ENCODE results near the gene NFIX. TPM values are rescaled to one million over a fixed set of nuclear protein-coding genes. Genes with fewer than 3 reads are reported as not detected.

NFIX gene
- total and polyA plus RNA-seq, 2 donors (not counting 3 experiments of a cell fraction or from before 2014, with no cell fraction given): 9.8 to 37.7 TPM

GRCh38 chr19:13072188-13072908, 77.1 kb downstream of the NFIX start:
- no TSS peak for BruUV-seq (replicated peaks)
- no peaks in the 10 kb centered on the region for H3K9me3 ChIP-seq (replicated peaks; ENCODE audit: control insufficient read depth, insufficient read depth, low read length)
- DNase-seq (ENCODE audit: low read depth, low spot score): no peak
- H3K4me1 ChIP-seq (ENCODE audit: control insufficient read depth, extremely low read depth, insufficient read depth, low read length): no peaks in the 10 kb centered on the region
- ChIA-PET CTCF (interaction anchor here (0.6 to 2.2 kb wide), 4 partner anchors 11 to 111 kb away, joined by 3 to 9 read pairs (median 6); no protein-coding TSS in a partner anchor), POLR2A (no interaction called here)
- H3K4me2 ChIP-seq (ENCODE audit: insufficient read depth, low read length): no peak overlapping the region
- no peak for FAIRE-seq
- H3K27ac ChIP-seq (ENCODE audit: insufficient read depth, low read depth, low read length): no peak overlapping the region
- no peaks in the 10 kb centered on the region for H3K27me3 ChIP-seq (ENCODE audit: control insufficient read depth in 2 of 2, insufficient read depth in 2 of 2, low read length in 2 of 2)
- intact Hi-C loops (cut with micrococcal nuclease) (no loop called here), dilution Hi-C loops (cut with MboI; ENCODE audit: extremely low pct_ligation_motif_present, low sequenced_read_pairs) (no loop called here)
- H3K9me1 ChIP-seq (replicated peaks; ENCODE audit: control insufficient read depth, extremely low read depth, insufficient read depth, low read length): no peaks in the 10 kb centered on the region
- H3K4me3 ChIP-seq (replicated peaks in 1 of 3; ENCODE audit: insufficient read depth in 1 of 3, low read depth in 1 of 3, low read length in 3 of 3): no peak overlapping the region
- H3K36me3 ChIP-seq (ENCODE audit: control insufficient read depth in 2 of 2, extremely low read depth in 1 of 2, insufficient read depth in 2 of 2, low read length in 2 of 2): peaks cover 0 to 8% of the 10 kb centered on the region in 2 experiments
- H4K20me1 ChIP-seq (replicated peaks; ENCODE audit: control insufficient read depth, extremely low read depth, insufficient read depth, low read length): no peaks in the 10 kb centered on the region
- no peak overlapping the region for H3K9ac ChIP-seq (replicated peaks; ENCODE audit: extremely low read depth, insufficient read depth, low read length)
- no peak overlapping the region for H2AFZ ChIP-seq (ENCODE audit: low read depth, low read length)
- H3K79me2 ChIP-seq (ENCODE audit: control insufficient read depth, insufficient read depth, low read length): no peaks in the 10 kb centered on the region
- no peak for TF ChIP-seq GATA2 (IDR thresholded peaks at IDR 0.05; ENCODE audit: insufficient read depth, insufficient read length, low read depth, low read length)
- TF ChIP-seq MYC (IDR thresholded peaks at IDR 0.05; ENCODE audit: low read depth, low read length): no peak
- TF ChIP-seq CTCF (IDR thresholded peaks at IDR 0.05; ENCODE audit: extremely low read depth in 1 of 2, insufficient read depth in 1 of 2, low read depth in 1 of 2, low read length in 2 of 2): no peak
- no peak for TF ChIP-seq POLR2AphosphoS5 (IDR thresholded peaks at IDR 0.05; ENCODE audit: insufficient read depth, low read depth, low read length)
- TF ChIP-seq POLR2A (IDR thresholded peaks at IDR 0.05; ENCODE audit: low read depth, low read length): no peak
- TF ChIP-seq FOS (IDR thresholded peaks at IDR 0.05; ENCODE audit: borderline replicate concordance, insufficient read depth, low read length): no peak
- TF ChIP-seq EZH2 (IDR thresholded peaks at IDR 0.05; ENCODE audit: borderline replicate concordance, low read depth, low read length, severe bottlenecking): no peak
- TF ChIP-seq JUN (IDR thresholded peaks at IDR 0.05; ENCODE audit: borderline replicate concordance, insufficient read depth, insufficient read length, low read depth): no peak
- no peak for TF ChIP-seq MAX (IDR thresholded peaks at IDR 0.05; ENCODE audit: insufficient read depth, insufficient read length)

Data from endothelial cell of umbilical vein (primary cell).